Effector memory CD8-positive, alpha-beta T cell (primary cell): Measurements from ENCODE around the gene GLRX.
"Not testable (repeated sequence)": the region's sequence is repeated elsewhere in the genome, so short reads cannot be mapped to it uniquely, and the experiment has no call there.

Experiments
- ATAC-seq: fragments of 150-1000 bp; cut with Tn5 transposase; replicated peaks from 2 replicates; pipeline ENCODE4 v1.10.0; 2021; ENCODE audit warnings: mild to moderate bottlenecking, moderate library complexity
- DNase-seq, 3 experiments: peaks; one replicate each; pipeline ENCODE4 v3.0.0; 2021
- H3K27ac Mint-ChIP-seq, 2 donors: one replicate each; pipeline ENCODE4 v1.8.0; 2022; ENCODE audit warnings: mild to moderate bottlenecking in 2 of 2, mixed read lengths in 2 of 2, moderate library complexity in 2 of 2
- H3K27me3 Mint-ChIP-seq, 2 donors: one replicate each; pipeline ENCODE4 v1.8.0; 2022; ENCODE audit warnings: mixed read lengths in 2 of 2
- H3K36me3 Mint-ChIP-seq: one replicate; pipeline ENCODE4 v1.8.0; 2022; ENCODE audit warnings: mild to moderate bottlenecking, moderate library complexity, mixed read lengths; ENCODE audit not compliant: insufficient read depth
- H3K4me1 Mint-ChIP-seq, 2 donors: one replicate each; pipeline ENCODE4 v1.8.0; 2022; ENCODE audit warnings: low read depth in 2 of 2, mixed read lengths in 2 of 2
- H3K4me3 Mint-ChIP-seq, 2 donors: one replicate each; pipeline ENCODE4 v1.8.0; 2022; ENCODE audit warnings: mild to moderate bottlenecking in 2 of 2, mixed read lengths in 2 of 2, moderate library complexity in 2 of 2
- H3K9me3 Mint-ChIP-seq, 2 donors: one replicate each; pipeline ENCODE4 v1.8.0; 2022; ENCODE audit warnings: mixed read lengths in 2 of 2

The GLRX gene

DNA sequence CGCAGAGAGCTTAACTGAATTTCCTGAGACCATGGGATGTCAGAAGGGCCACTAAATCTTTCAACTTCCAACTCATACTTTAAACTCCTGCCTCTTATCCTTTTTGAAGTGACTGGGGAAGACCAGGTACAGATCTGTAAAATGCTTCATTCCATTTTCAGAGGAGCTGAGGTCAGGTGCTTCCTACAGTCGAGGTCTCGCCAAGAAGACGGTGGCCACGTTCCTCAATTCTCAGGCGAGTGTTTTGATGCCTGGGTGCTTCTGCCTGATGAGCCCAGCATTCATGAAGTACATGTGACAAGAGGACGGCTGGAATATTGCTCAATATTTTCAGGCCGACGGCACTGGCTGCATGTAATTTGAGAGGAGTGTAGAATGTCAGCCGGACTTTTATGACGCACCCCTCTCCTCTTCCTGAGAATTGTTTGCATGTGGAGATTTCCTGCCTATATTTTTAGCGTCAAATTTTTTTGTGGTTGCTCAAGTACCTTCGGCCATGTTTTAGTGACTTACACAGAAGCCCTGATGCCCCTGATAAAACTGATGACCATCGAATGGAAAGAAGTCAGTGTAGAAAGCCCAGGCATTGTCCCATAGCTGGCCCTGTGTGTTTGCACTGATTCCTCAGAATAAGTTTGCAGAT, 38.8 kb upstream of the GLRX start:
- Mint-ChIP-seq H3K36me3 (peaks cover 5% of the 10 kb centered on the region), H3K9me3 (no peaks in the 10 kb centered on the region), H3K4me1 (peaks cover 0 to 5% of the 10 kb centered on the region in 2 donors), H3K27ac (no peak overlapping the region), H3K27me3 (peaks cover 0 to 11% of the 10 kb centered on the region in 2 donors), H3K4me3 (no peak overlapping the region)
- DNase-seq = no peak
- no peak for ATAC-seq

- Mint-ChIP-seq H3K27ac (no peak overlapping the region), H3K4me1 (peaks cover 0 to 5% of the 10 kb centered on the region in 2 donors), H3K4me3 (no peak overlapping the region), H3K27me3 (peaks cover 0 to 11% of the 10 kb centered on the region in 2 donors), H3K9me3 (no peaks in the 10 kb centered on the region), H3K36me3 (peaks cover 5% of the 10 kb centered on the region)
- ATAC-seq (no peak), DNase-seq (no peak)
Observed at GRCh38 chr5:95859661-95860060, 37.1 kb upstream of the GLRX start.

- no peak overlapping the region for H3K27ac Mint-ChIP-seq
- ATAC-seq (peak; percentile 98), DNase-seq (peak; percentile 86 to 88 (median 86))
- H3K4me3 Mint-ChIP-seq = peak overlapping the region; percentile 5 to 56
- peaks cover 0 to 11% of the 10 kb centered on the region in 2 donors for H3K27me3 Mint-ChIP-seq
- H3K36me3 Mint-ChIP-seq = peaks cover 5% of the 10 kb centered on the region
- H3K4me1 Mint-ChIP-seq = peaks cover 0 to 5% of the 10 kb centered on the region in 2 donors
- H3K9me3 Mint-ChIP-seq = no peaks in the 10 kb centered on the region
Observed at GRCh38 chr5:95858661-95859595, 36.4 kb upstream of the GLRX start.

GRCh38 chr5:95858023-95858461, 35.5 kb upstream of the GLRX start:
- Mint-ChIP-seq H3K36me3 (peaks cover 5% of the 10 kb centered on the region), H3K4me1 (peaks cover 0 to 5% of the 10 kb centered on the region in 2 donors), H3K27ac (no peak overlapping the region)

GRCh38 chr5:95857185-95857945, 34.8 kb upstream of the GLRX start:
- H3K36me3 Mint-ChIP-seq = peaks cover 3% of the 10 kb centered on the region
- H3K27me3 Mint-ChIP-seq = peaks cover 0 to 9% of the 10 kb centered on the region in 2 donors
- H3K4me1 Mint-ChIP-seq = peaks cover 0 to 5% of the 10 kb centered on the region in 2 donors
- DNase-seq (no peak), ATAC-seq (no peak)
- no peaks in the 10 kb centered on the region for H3K9me3 Mint-ChIP-seq
- H3K27ac Mint-ChIP-seq = no peak overlapping the region
- no peak overlapping the region for H3K4me3 Mint-ChIP-seq

More at GRCh38 chr5:95858023-95858461, 35.5 kb upstream of the GLRX start:
- H3K27me3 Mint-ChIP-seq = peaks cover 0 to 11% of the 10 kb centered on the region in 2 donors
- ATAC-seq (no peak), DNase-seq (no peak)
- H3K4me3 Mint-ChIP-seq = no peak overlapping the region
- no peaks in the 10 kb centered on the region for H3K9me3 Mint-ChIP-seq

DNA sequence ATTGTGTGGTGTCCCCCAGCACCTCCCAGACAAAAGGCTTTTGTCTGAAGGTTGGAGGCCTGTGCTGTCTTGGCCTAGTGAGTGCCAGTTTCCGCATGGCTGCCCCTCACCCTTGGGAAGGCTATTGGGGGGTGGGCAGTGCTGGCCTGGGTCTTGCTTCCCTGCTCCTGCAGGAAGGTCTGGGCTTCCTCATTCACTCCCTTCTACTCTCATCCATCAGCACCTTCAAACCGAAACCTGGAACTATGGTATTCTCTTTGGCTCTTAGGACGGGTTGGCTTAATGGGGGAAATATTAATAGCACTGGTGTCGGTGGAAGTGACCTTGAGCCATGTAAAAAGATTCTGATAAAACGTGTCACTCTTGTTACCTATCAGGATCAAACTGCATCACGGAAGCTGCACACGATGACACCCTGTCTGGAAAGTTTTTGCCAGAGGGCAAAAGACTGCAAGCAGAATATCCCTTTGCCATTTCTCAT, 34.0 kb upstream of the GLRX start:
- DNase-seq (no peak), ATAC-seq (no peak)
- Mint-ChIP-seq H3K9me3 (no peaks in the 10 kb centered on the region), H3K27ac (no peak overlapping the region), H3K36me3 (peaks cover 3% of the 10 kb centered on the region), H3K27me3 (peaks cover 0 to 5% of the 10 kb centered on the region in 2 donors), H3K4me3 (no peak overlapping the region), H3K4me1 (peaks cover 0 to 5% of the 10 kb centered on the region in 2 donors)

DNA sequence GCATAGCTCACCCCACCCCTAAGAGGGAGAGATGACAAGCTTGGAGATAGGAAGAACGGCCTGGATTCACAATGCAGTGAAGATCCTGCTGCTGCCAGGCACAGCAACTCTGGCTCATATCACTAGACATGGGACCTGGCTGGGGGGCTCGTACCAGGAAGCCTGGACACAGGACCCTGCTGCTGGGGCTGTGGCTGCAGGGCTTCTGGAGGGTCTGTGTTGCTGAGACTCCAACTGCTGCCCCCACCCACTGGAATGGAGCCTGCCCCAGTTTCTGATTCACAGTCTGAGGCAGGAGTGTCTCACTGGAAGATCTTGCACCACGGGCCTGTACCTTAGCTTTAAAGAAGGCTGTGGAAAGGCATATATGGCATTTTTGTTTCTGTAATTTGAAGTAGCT, 31.0 kb upstream of the GLRX start:
- no peak for DNase-seq
- no peaks in the 10 kb centered on the region for H3K36me3 Mint-ChIP-seq

DNA sequence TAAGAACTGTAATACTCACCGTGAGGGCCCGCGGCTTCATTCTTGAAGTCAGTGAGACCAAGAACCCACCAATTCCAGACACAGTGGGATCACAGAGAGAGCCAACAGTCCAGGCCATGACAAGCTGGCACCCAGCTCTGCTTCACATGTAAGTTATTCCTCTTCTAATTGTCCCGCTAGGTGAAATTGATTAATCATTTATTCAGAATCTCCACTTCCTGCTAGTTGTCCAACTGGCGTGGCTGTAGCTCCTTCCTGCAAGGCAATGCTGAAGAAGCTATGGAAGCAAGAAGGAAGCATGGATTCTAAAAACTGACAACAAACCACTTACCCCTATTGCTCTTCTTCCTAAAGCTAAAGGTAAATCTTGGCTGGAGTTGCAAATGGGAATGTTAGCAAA, 30.0 kb upstream of the GLRX start:
- no peak for ATAC-seq
- Mint-ChIP-seq H3K36me3 (no peaks in the 10 kb centered on the region), H3K27ac (no peak overlapping the region), H3K27me3 (no peaks in the 10 kb centered on the region), H3K9me3 (no peaks in the 10 kb centered on the region), H3K4me1 (no peaks in the 10 kb centered on the region), H3K4me3 (no peak overlapping the region)
- no peak for DNase-seq

More for the DNA sequence above, 31.0 kb upstream of the GLRX start:
- Mint-ChIP-seq H3K4me1 (no peaks in the 10 kb centered on the region), H3K9me3 (no peaks in the 10 kb centered on the region), H3K4me3 (no peak overlapping the region), H3K27me3 (no peaks in the 10 kb centered on the region), H3K27ac (no peak overlapping the region)
- ATAC-seq = no peak

DNA sequence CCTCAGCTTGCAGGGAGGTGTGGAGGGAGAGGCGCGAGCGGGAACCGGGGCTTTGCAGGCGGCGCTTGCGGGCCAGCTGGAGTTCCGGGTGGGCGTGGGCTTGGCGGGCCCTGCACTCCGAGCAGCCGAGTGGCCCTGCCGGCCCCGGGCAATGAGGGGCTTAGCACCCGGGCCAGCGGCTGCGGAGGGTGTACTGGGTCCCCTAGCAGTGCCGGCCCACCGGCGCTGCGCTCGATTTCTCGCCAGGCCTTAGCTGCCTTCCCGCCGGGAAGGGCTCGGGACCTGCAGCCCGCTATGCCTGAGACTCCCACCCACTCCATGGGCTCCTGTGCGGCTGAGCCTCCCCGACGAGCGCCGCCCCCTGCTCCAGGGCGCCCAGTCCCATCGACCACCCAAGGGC, 28.6 kb upstream of the GLRX start:
- H3K9me3 Mint-ChIP-seq, H3K4me1 Mint-ChIP-seq, H3K27me3 Mint-ChIP-seq, ATAC-seq, DNase-seq, H3K27ac Mint-ChIP-seq, H3K4me3 Mint-ChIP-seq, H3K36me3 Mint-ChIP-seq: not testable (repeated sequence)

GRCh38 chr5:95850391-95850894, 27.9 kb upstream of the GLRX start:
- Mint-ChIP-seq H3K9me3 (no peaks in the 10 kb centered on the region), H3K36me3 (no peaks in the 10 kb centered on the region), H3K4me3 (no peak overlapping the region), H3K4me1 (peaks cover 0 to 2% of the 10 kb centered on the region in 2 donors), H3K27ac (no peak overlapping the region), H3K27me3 (no peaks in the 10 kb centered on the region)
- DNase-seq (no peak), ATAC-seq (no peak)

DNA sequence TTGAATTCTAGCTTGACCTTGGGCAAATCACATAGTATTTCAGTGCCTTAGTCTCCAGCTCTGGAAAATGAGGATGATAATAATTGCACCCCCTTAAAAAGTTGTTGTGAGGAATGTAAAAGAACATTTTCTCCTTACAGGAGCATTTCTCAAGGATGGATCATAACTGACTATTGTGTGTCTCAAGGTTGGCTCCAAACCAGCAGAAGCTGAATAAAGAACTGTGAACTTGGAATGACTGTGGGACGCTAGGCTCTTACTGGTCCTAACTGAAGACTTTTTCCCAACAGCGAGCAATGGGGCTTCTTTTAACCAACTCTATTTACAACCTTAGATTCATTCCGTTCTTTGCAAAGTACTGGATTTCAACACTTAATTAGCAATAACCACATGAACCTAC, 26.2 kb upstream of the GLRX start:
- DNase-seq (no peak), ATAC-seq (no peak)
- Mint-ChIP-seq H3K27ac (no peak overlapping the region), H3K4me3 (no peak overlapping the region), H3K27me3 (no peaks in the 10 kb centered on the region), H3K4me1 (peaks cover 0 to 2% of the 10 kb centered on the region in 2 donors), H3K9me3 (no peaks in the 10 kb centered on the region), H3K36me3 (no peaks in the 10 kb centered on the region)

DNA sequence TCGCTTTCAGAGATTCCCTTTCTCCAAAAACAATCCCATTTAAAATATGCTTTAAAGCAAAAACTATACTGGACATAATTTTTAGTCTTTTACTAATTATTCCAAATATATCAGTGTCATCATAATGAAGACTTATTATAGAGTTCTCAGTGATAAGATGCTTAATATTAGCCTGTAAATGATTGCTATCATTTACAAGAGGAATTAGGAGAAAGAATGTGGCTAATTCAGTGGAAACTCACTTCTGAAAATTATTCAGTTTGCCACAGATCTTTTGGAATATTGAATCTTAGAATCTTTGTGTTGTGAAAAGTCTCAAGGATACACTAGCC, 24.7 kb upstream of the GLRX start:
- no peak for ATAC-seq
- Mint-ChIP-seq H3K4me1 (peaks cover 13% of the 10 kb centered on the region in 2 donors), H3K4me3 (no peak overlapping the region), H3K27ac (no peak overlapping the region), H3K9me3 (no peaks in the 10 kb centered on the region), H3K36me3 (peaks cover 3% of the 10 kb centered on the region), H3K27me3 (no peaks in the 10 kb centered on the region)
- DNase-seq = no peak
